ENCODE data around the gene OOSP3.
"Not testable (repeated sequence)": the region's sequence is repeated elsewhere in the genome, so short reads cannot be mapped to it uniquely, and the experiment has no call there.

OOSP3 gene

GRCh38 chr11:59878575-59878974 lies at the start of gene OOSP3:
Gene OOSP3, plus strand, starts transcription at chr11:59878782. Its CDS starts 27 bp downstream, at chr11:59878809.
- no peak for DNase-seq (ENCODE audit: low read depth in 3 of 3)

- no peak for DNase-seq (ENCODE audit: low read depth in 3 of 3)
Observed at GRCh38 chr11:59829358-59829757, 49.2 kb upstream of the OOSP3 start.

- no peak for DNase-seq (ENCODE audit: low read depth in 3 of 3)
Observed at GRCh38 chr11:59833602-59834001, 45.0 kb upstream of the OOSP3 start.

GRCh38 chr11:59839615-59840014 lies 39.0 kb upstream of the OOSP3 start:
- no peak for DNase-seq (ENCODE audit: low read depth in 3 of 3)

GRCh38 chr11:59841514-59841913 lies 37.1 kb upstream of the OOSP3 start:
- no peak for DNase-seq (ENCODE audit: low read depth in 3 of 3)

- no peak for DNase-seq (ENCODE audit: low read depth in 3 of 3)
Observed at GRCh38 chr11:59842316-59842715, 36.3 kb upstream of the OOSP3 start.

GRCh38 chr11:59845399-59845798 lies 33.2 kb upstream of the OOSP3 start, which contains the start of gene CBLIF:
Gene CBLIF, minus strand, starts transcription at chr11:59845499. Its CDS starts 46 bp downstream, at chr11:59845453.
- DNase-seq (ENCODE audit: low read depth in 3 of 3), result no peak

- DNase-seq (ENCODE audit: low read depth in 3 of 3), result no peak
Observed at GRCh38 chr11:59846556-59846955, 32.0 kb upstream of the OOSP3 start.

- DNase-seq (ENCODE audit: low read depth in 3 of 3), result no peak
Observed at GRCh38 chr11:59847626-59848025, 31.0 kb upstream of the OOSP3 start.

GRCh38 chr11:59848439-59848838 lies 30.1 kb upstream of the OOSP3 start:
- DNase-seq (ENCODE audit: low read depth in 3 of 3), result not testable (repeated sequence)

GRCh38 chr11:59849129-59849528 lies 29.5 kb upstream of the OOSP3 start:
- no peak for DNase-seq (ENCODE audit: low read depth in 3 of 3)

GRCh38 chr11:59849551-59849950 lies 29.0 kb upstream of the OOSP3 start:
- not testable (repeated sequence) for DNase-seq (ENCODE audit: low read depth in 3 of 3)

GRCh38 chr11:59851416-59851815 lies 27.2 kb upstream of the OOSP3 start:
- not testable (repeated sequence) for DNase-seq (ENCODE audit: low read depth in 3 of 3)

- no peak for DNase-seq (ENCODE audit: low read depth in 3 of 3)
Observed at GRCh38 chr11:59854871-59855270, 23.7 kb upstream of the OOSP3 start.

- DNase-seq (ENCODE audit: low read depth in 3 of 3), result no peak
Observed at GRCh38 chr11:59857439-59858434, 20.8 kb upstream of the OOSP3 start.

- no peak for DNase-seq (ENCODE audit: low read depth in 3 of 3)
Observed at GRCh38 chr11:59859673-59860072, 18.9 kb upstream of the OOSP3 start.

- no peak for DNase-seq (ENCODE audit: low read depth in 3 of 3)
Observed at GRCh38 chr11:59862252-59862651, 16.3 kb upstream of the OOSP3 start.

- no peak for DNase-seq (ENCODE audit: low read depth in 3 of 3)
Observed at GRCh38 chr11:59865031-59865430, 13.6 kb upstream of the OOSP3 start.

- DNase-seq (ENCODE audit: low read depth in 3 of 3), result no peak
Observed at GRCh38 chr11:59866397-59866796, 12.2 kb upstream of the OOSP3 start, which contains the start of gene TCN1. Gene TCN1, minus strand, starts transcription at chr11:59866487. Its CDS starts 17 bp downstream, at chr11:59866470.

- no peak for DNase-seq (ENCODE audit: low read depth in 3 of 3)
Observed at GRCh38 chr11:59866836-59867235, 11.7 kb upstream of the OOSP3 start.

- no peak for DNase-seq (ENCODE audit: low read depth in 3 of 3)
Observed at GRCh38 chr11:59867946-59868345, 10.6 kb upstream of the OOSP3 start.

GRCh38 chr11:59872076-59872475 lies 6.5 kb upstream of the OOSP3 start:
- no peak for DNase-seq (ENCODE audit: low read depth in 3 of 3)

- DNase-seq (ENCODE audit: low read depth in 3 of 3), result no peak
Observed at GRCh38 chr11:59875856-59876519, 2.6 kb upstream of the OOSP3 start.

Data from stimulated activated CD4-positive, alpha-beta T cell treated with anti-CD3 and anti-CD28 coated beads, TNF-alpha, amount 100 ng/mL, for 4 hours (primary cell).